ENCODE measurements around the gene BTBD9. TPM values are rescaled to one million over a fixed set of nuclear protein-coding genes. Genes with fewer than 3 reads are reported as not detected.

Gene BTBD9
- total and polyA plus RNA-seq, 2 of the 13 experiments (the other 11 are each of a cell fraction or from before 2014, with no cell fraction given), result 1.2 to 3.0 TPM

GRCh38 chr6:38580030-38580429 is 59.7 kb downstream of the BTBD9 start:
- intact Hi-C loops (cut with micrococcal nuclease; ENCODE audit: unreplicated experiment) (no loop called here), in situ Hi-C loops (cut with HindIII; ENCODE audit: extremely low pct_ligation_motif_present, low pct_unique_long_range_greater_than_20kb) (no loop called here)
- ATAC-seq (no peak), DNase-seq (ENCODE audit: low spot score) (no peak), FAIRE-seq (no peak)
- Histone ChIP-seq H3K4me1 (ENCODE audit: insufficient read depth, low read length) (no peaks in the 10 kb centered on the region), H3K9me3 (ENCODE audit: low read length) (no peaks in the 10 kb centered on the region), H2AFZ (ENCODE audit: low read length) (no peak overlapping the region), H3K79me2 (ENCODE audit: insufficient read depth, low read length) (no peaks in the 10 kb centered on the region), H3K36me3 (replicated peaks in 1 of 2; ENCODE audit: control insufficient read depth in 1 of 2, insufficient read depth in 2 of 2, low read length in 2 of 2) (no peaks in the 10 kb centered on the region), H3K27me3 (ENCODE audit: control insufficient read depth in 1 of 2, insufficient read depth in 2 of 2, low read length in 2 of 2) (no peaks in the 10 kb centered on the region), H4K20me1 (ENCODE audit: insufficient read depth, low read length) (no peaks in the 10 kb centered on the region), H3K27ac (ENCODE audit: extremely low read length, insufficient read depth, low read length) (no peak overlapping the region), H3K9ac (ENCODE audit: insufficient read depth, low read depth, low read length) (no peak overlapping the region), H3K4me2 (ENCODE audit: low read depth, low read length) (no peak overlapping the region), H3K4me3 (replicated peaks in 1 of 3; ENCODE audit: insufficient read depth in 1 of 3, low read depth in 2 of 3, low read length in 3 of 3) (no peak overlapping the region)
- CTCF ChIA-PET (ENCODE audit: low intra/inter-chr PET ratio, low total read pairs), result no interaction called here
- 95% methylated on average over 6 of the region's 6 CpGs for WGBS (ENCODE audit: low lambda C conversion rate)
- POLR2A ChIA-PET, result no interaction called here
- BruUV-seq (replicated peaks), result no TSS peak
- TF ChIP-seq ZBTB21 (CRISPR knock-in tag; IDR thresholded peaks at IDR 0.05), result no peak
- no peak for TF ChIP-seq ZNF709 (CRISPR knock-in tag; IDR thresholded peaks at IDR 0.05)
- TF ChIP-seq MAZ (IDR thresholded peaks at IDR 0.05; ENCODE audit: borderline replicate concordance, low read depth, low read length), result no peak
- TF ChIP-seq MAZ (CRISPR knock-in tag; IDR thresholded peaks at IDR 0.05; ENCODE audit: low read depth), result no peak
- no peak for TF ChIP-seq DDIT3 (CRISPR knock-in tag; IDR thresholded peaks at IDR 0.05)
- no peak for TF ChIP-seq ZBTB7B (CRISPR knock-in tag; IDR thresholded peaks at IDR 0.05)
- TF ChIP-seq DMTF1 (CRISPR knock-in tag; IDR thresholded peaks at IDR 0.05), result no peak
- TF ChIP-seq ZNF44 (CRISPR knock-in tag; IDR thresholded peaks at IDR 0.05), result no peak
- TF ChIP-seq ZNF24 (IDR thresholded peaks at IDR 0.05), result no peak
- TF ChIP-seq CCAR2 (optimal IDR thresholded peaks at IDR 0.05; ENCODE audit: low read depth, low read length), result no peak
- no peak for TF ChIP-seq SSRP1 (CRISPR knock-in tag; IDR thresholded peaks at IDR 0.05)
- TF ChIP-seq ZNF354B (CRISPR knock-in tag; IDR thresholded peaks at IDR 0.05), result no peak
- TF ChIP-seq REPIN1 (CRISPR knock-in tag; IDR thresholded peaks at IDR 0.05; ENCODE audit: borderline replicate concordance, low read depth), result no peak
- TF ChIP-seq GABPB1 (CRISPR knock-in tag; IDR thresholded peaks at IDR 0.05), result no peak
- TF ChIP-seq ZSCAN5A (CRISPR knock-in tag; IDR thresholded peaks at IDR 0.05; ENCODE audit: borderline replicate concordance), result no peak
- no peak for TF ChIP-seq REXO4 (CRISPR knock-in tag; IDR thresholded peaks at IDR 0.05; ENCODE audit: borderline replicate concordance)
- no peak for TF ChIP-seq ZNF33A (CRISPR knock-in tag; IDR thresholded peaks at IDR 0.05; ENCODE audit: borderline replicate concordance)
- TF ChIP-seq ZNF788 (CRISPR knock-in tag; IDR thresholded peaks at IDR 0.05; ENCODE audit: borderline replicate concordance), result no peak
- no peak for TF ChIP-seq ZNF136 (CRISPR knock-in tag; IDR thresholded peaks at IDR 0.05; ENCODE audit: low read depth)
- TF ChIP-seq ZNF724P (CRISPR knock-in tag; IDR thresholded peaks at IDR 0.05; ENCODE audit: borderline replicate concordance), result no peak
- TF ChIP-seq ZBTB43 (CRISPR knock-in tag; conservative IDR thresholded peaks at IDR 0.05), result no peak
